GM12878 (cell line): ENCODE measurements around the gene ZNF878. TPM values are rescaled to one million over a fixed set of nuclear protein-coding genes. Genes with fewer than 3 reads are reported as not detected.

Experiments used
- ATAC-seq: fragments of 200-7000 bp; cut with Tn5 transposase; 3 replicates; pipeline ENCODE4 v1.9.1; 2020; ENCODE audit warnings: mild to moderate bottlenecking, moderate library complexity
- BruUV-seq: library from RNA; stranded (reverse); fragments of 400-500 nt; replicated peaks from 2 replicates; lab custom pipeline; 2021; lab: Mats Ljungman, UMichigan
- CTCF ChIA-PET: fragments of 300-600 bp; sonication (Branson Sonifier 250); formaldehyde crosslinking; extraction: SDS; loops from one replicate; lab custom pipeline; 2021; ENCODE audit warnings: inconsistent platforms; lab: Yijun Ruan, JAX
- POLR2A ChIA-PET: fragments of 350-600 bp; formaldehyde crosslinking; extraction: SDS; loops from one replicate; lab custom pipeline; 2021; ENCODE audit warnings: inconsistent platforms; lab: Charles Lee
- RAD21 ChIA-PET: fragments of 300-600 bp; sonication (Branson Sonifier 250); formaldehyde crosslinking; loops from one replicate; lab custom pipeline; 2023; ENCODE audit warnings: antibody characterized with exemption; ENCODE audit not compliant: unreplicated experiment; lab: Charles Lee
- SMC1A ChIA-PET: fragments of 300-600 bp; sonication (Branson Sonifier 250); formaldehyde crosslinking; loops from one replicate; lab custom pipeline; 2023; ENCODE audit not compliant: unreplicated experiment, uncharacterized antibody; lab: Charles Lee
- DNase-seq: peaks from one replicate; pipeline ENCODE4 v3.0.0-alpha.2; 2011; ENCODE audit warnings: low read depth, low spot score
- FAIRE-seq: peaks from 3 replicates; lab custom pipeline; 2011; peaks lifted over from hg19 to GRCh38; lab: Jason Lieb, UNC
- H2AFZ ChIP-seq: 2 replicates; pipeline ENCODE4 v1.6.0; 2011; ENCODE audit warnings: low read depth, low read length, control low read depth; ENCODE audit not compliant: control insufficient read depth
- H3K27ac ChIP-seq: 2 replicates; pipeline ENCODE4 v1.5.1; 2011; ENCODE audit warnings: control low read depth; ENCODE audit not compliant: control insufficient read depth, insufficient read depth
- H3K27me3 ChIP-seq, 2 experiments: replicated peaks in 1 of 2; 2 replicates each; pipeline versions ENCODE4 v1.6.0 to v1.6.1; 2011; ENCODE audit warnings: low read length in 1 of 2; ENCODE audit not compliant: control insufficient read depth in 2 of 2, insufficient read depth in 2 of 2
- H3K36me3 ChIP-seq, 2 experiments: 2 replicates each; pipeline ENCODE4 v1.5.1; 2011; ENCODE audit warnings: low read length in 1 of 2; ENCODE audit not compliant: control insufficient read depth in 2 of 2, insufficient read depth in 2 of 2
- H3K4me1 ChIP-seq: 2 replicates; pipeline ENCODE4 v1.6.1; 2011; ENCODE audit warnings: mild to moderate bottlenecking, low read length, moderate library complexity, mixed read lengths; ENCODE audit not compliant: control insufficient read depth, insufficient read depth
- H3K4me2 ChIP-seq: 2 replicates; pipeline ENCODE4 v1.6.0; 2011; ENCODE audit warnings: control low read depth; ENCODE audit not compliant: control insufficient read depth, insufficient read depth
- H3K4me3 ChIP-seq: fragments of 200-600 bp; sonication (generic); 2 replicates; pipeline ENCODE4 v1.5.1; 2016
- H3K79me2 ChIP-seq: 2 replicates; pipeline ENCODE4 v1.6.0; 2011; ENCODE audit warnings: low read length; ENCODE audit not compliant: control insufficient read depth, insufficient read depth
- H3K9ac ChIP-seq: 2 replicates; pipeline ENCODE4 v1.8.0; 2011; ENCODE audit warnings: low read length, control low read depth, mixed read lengths; ENCODE audit not compliant: control insufficient read depth, insufficient read depth
- H3K9me3 ChIP-seq: replicated peaks from 3 replicates; pipeline ENCODE4 v1.5.1; 2011; ENCODE audit warnings: mild to moderate bottlenecking, low read length; ENCODE audit not compliant: control insufficient read depth, insufficient read depth
- H4K20me1 ChIP-seq: 2 replicates; pipeline ENCODE4 v1.6.0; 2011; ENCODE audit not compliant: control insufficient read depth, insufficient read depth
- MTA3 ChIP-seq: IDR thresholded peaks from 2 replicates; pipeline ENCODE4 v1.6.1; 2012; ENCODE audit warnings: low read length, inconsistent platforms, borderline replicate concordance
- NBN ChIP-seq: fragments of 450-650 bp; IDR thresholded peaks from 2 replicates; pipeline ENCODE4 v1.6.1; 2016
- RAD51 ChIP-seq: fragments of 450-650 bp; IDR thresholded peaks from 2 replicates; pipeline ENCODE4 v1.6.1; 2016; ENCODE audit warnings: moderate library complexity, mild to moderate bottlenecking, inconsistent platforms
- WGBS: methylation state at CpG from one replicate; pipeline ENCODE4 v1.1.6; 2016; ENCODE audit warnings: low lambda C conversion rate; ENCODE audit not compliant: insufficient replicate concordance, insufficient coverage; ENCODE audit errors: missing lambda C conversion rate; 5-methylcytosine and 5-hydroxymethylcytosine counted together
- in situ Hi-C: fragments of 300-500 bp; cut with MboI; formaldehyde crosslinking; loops from 9 replicates; pipeline ENCODE4 v1.14.3; 2018; ENCODE audit warnings: mixed read lengths
- intact Hi-C: fragments of 100-400 bp; cut with micrococcal nuclease; formaldehyde crosslinking; loops from one replicate; pipeline ENCODE4 v1.14.2; 2022; ENCODE audit not compliant: unreplicated experiment
- polyA plus RNA-seq, 11 experiments: library from polyadenylated mRNA; depleted of rRNA in 4 of 11; unstranded in 6 of 11; stranded (reverse) in 5 of 11; fragments of >200 nt; fragmentation: Nextera tagmentation in 4 of 11; fragmentation: Illumina TruSeq in 1 of 11; extraction: Ambion mirVana in 4 of 11; extraction: Trizol in 1 of 11; gene quantifications; 1 replicate in 1 of 11; 2 replicates in 10 of 11; pipeline versions ENCODE4 v1.2.1 to v1.2.3, GENCODE V29; 2011 to 2016; ENCODE audit warnings: inconsistent platforms in 2 of 11, missing spikeins in 2 of 11, low read depth in 1 of 11
- total RNA-seq, 4 experiments: library from RNA; depleted of rRNA in 3 of 4; stranded (reverse); fragments of >200 nt in 3 of 4; fragmentation: Illumina TruSeq in 1 of 4; extraction: Trizol in 1 of 4; gene quantifications; 2 replicates each; pipeline versions ENCODE4 v1.2.1 to v1.2.3, GENCODE V29; 2013 to 2021
- TF ChIP-seq, protein P1 (sequence below): IDR thresholded peaks from 2 replicates; pipeline ENCODE4 v1.6.1; 2012; ENCODE audit warnings: mild to moderate bottlenecking, low read depth, low read length
- TF ChIP-seq, protein P2 (sequence below): fragments of 450-650 bp; IDR thresholded peaks from 2 replicates; pipeline ENCODE4 v1.6.1; 2017; ENCODE audit warnings: mild to moderate bottlenecking, moderate library complexity

Gene ZNF878
- total and polyA plus RNA-seq, 10 of the 15 experiments (the other 5 are each of a cell fraction or from before 2014, with no cell fraction given) = 0.24 to 1.3 (median 0.71) TPM

DNA sequence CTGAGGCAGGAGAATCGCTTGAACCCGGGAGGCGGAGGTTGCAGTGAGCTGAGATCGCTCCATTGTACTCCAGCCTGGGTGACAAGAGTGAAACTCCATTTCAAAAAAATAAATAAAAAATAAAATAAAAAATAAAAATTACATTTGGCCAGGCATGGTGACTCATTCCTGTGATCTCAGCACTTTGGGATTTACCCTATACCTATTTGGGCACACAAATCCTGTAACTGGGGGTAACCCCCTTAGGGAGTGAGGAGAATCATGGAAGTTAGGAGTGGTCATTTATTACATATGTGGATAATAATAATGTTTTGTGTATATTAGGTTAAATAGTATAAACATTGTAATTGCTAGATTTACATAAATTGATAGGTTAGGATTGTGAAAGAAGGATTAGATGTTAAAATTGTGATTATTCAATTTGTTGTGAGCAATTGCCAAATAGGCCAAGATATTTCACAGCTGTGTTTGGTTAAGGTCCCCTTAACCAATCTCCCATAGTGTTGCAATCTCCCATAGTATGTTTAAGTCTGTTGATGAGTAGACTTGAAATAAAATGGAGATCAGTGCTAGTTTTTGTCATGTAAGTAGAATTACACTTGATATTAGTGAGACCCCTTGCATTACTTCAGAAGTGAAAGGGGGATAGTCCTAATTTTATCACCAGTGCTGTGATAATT lies 42.5 kb upstream of the ZNF878 start:
- in situ Hi-C loops (no loop called here), intact Hi-C loops (no loop called here)
- CTCF ChIA-PET = interaction anchor here (1.4 to 1.5 kb wide), 2 partner anchors 31 to 172 kb away, joined by 3 read pairs; no protein-coding TSS in a partner anchor
- no TSS peak for BruUV-seq
- no peak for ATAC-seq
- SMC1A ChIA-PET = interaction anchor here (0.6 kb wide), 1 partner anchor 446 kb away, joined by 4 read pairs; no protein-coding TSS in a partner anchor
- RAD21 ChIA-PET = no interaction called here
- Histone ChIP-seq H3K4me3 (no peak overlapping the region), H4K20me1 (no peaks in the 10 kb centered on the region), H3K36me3 (no peaks in the 10 kb centered on the region), H2AFZ (no peak overlapping the region), H3K27ac (no peak overlapping the region), H3K4me1 (no peaks in the 10 kb centered on the region), H3K9me3 (peaks cover 2% of the 10 kb centered on the region; the same call in 2 of the 3 replicates), H3K4me2 (no peak overlapping the region), H3K79me2 (no peaks in the 10 kb centered on the region), H3K27me3 (no peaks in the 10 kb centered on the region), H3K9ac (no peak overlapping the region)
- 97% methylated on average over 4 of the region's 4 CpGs for WGBS
- POLR2A ChIA-PET = interaction anchor here (0.6 kb wide), 1 partner anchor 397 kb away, joined by 4 read pairs; no protein-coding TSS in a partner anchor
- DNase-seq = no peak
- TF ChIP-seq RAD51 = no peak
- TF ChIP-seq, protein P1, sequence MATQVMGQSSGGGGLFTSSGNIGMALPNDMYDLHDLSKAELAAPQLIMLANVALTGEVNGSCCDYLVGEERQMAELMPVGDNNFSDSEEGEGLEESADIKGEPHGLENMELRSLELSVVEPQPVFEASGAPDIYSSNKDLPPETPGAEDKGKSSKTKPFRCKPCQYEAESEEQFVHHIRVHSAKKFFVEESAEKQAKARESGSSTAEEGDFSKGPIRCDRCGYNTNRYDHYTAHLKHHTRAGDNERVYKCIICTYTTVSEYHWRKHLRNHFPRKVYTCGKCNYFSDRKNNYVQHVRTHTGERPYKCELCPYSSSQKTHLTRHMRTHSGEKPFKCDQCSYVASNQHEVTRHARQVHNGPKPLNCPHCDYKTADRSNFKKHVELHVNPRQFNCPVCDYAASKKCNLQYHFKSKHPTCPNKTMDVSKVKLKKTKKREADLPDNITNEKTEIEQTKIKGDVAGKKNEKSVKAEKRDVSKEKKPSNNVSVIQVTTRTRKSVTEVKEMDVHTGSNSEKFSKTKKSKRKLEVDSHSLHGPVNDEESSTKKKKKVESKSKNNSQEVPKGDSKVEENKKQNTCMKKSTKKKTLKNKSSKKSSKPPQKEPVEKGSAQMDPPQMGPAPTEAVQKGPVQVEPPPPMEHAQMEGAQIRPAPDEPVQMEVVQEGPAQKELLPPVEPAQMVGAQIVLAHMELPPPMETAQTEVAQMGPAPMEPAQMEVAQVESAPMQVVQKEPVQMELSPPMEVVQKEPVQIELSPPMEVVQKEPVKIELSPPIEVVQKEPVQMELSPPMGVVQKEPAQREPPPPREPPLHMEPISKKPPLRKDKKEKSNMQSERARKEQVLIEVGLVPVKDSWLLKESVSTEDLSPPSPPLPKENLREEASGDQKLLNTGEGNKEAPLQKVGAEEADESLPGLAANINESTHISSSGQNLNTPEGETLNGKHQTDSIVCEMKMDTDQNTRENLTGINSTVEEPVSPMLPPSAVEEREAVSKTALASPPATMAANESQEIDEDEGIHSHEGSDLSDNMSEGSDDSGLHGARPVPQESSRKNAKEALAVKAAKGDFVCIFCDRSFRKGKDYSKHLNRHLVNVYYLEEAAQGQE = no peak
- TF ChIP-seq MTA3 = no peak
- no peak for TF ChIP-seq NBN
- TF ChIP-seq, protein P2, sequence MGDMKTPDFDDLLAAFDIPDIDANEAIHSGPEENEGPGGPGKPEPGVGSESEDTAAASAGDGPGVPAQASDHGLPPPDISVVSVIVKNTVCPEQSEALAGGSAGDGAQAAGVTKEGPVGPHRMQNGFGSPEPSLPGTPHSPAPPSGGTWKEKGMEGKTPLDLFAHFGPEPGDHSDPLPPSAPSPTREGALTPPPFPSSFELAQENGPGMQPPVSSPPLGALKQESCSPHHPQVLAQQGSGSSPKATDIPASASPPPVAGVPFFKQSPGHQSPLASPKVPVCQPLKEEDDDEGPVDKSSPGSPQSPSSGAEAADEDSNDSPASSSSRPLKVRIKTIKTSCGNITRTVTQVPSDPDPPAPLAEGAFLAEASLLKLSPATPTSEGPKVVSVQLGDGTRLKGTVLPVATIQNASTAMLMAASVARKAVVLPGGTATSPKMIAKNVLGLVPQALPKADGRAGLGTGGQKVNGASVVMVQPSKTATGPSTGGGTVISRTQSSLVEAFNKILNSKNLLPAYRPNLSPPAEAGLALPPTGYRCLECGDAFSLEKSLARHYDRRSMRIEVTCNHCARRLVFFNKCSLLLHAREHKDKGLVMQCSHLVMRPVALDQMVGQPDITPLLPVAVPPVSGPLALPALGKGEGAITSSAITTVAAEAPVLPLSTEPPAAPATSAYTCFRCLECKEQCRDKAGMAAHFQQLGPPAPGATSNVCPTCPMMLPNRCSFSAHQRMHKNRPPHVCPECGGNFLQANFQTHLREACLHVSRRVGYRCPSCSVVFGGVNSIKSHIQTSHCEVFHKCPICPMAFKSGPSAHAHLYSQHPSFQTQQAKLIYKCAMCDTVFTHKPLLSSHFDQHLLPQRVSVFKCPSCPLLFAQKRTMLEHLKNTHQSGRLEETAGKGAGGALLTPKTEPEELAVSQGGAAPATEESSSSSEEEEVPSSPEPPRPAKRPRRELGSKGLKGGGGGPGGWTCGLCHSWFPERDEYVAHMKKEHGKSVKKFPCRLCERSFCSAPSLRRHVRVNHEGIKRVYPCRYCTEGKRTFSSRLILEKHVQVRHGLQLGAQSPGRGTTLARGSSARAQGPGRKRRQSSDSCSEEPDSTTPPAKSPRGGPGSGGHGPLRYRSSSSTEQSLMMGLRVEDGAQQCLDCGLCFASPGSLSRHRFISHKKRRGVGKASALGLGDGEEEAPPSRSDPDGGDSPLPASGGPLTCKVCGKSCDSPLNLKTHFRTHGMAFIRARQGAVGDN = no peak
- no peak for FAIRE-seq
